TTC549 (cell line): ENCODE measurements around the gene SORBS1.

ENCODE experiments used
- FAIRE-seq: peaks from 2 replicates; lab custom pipeline; 2012; peaks lifted over from hg19 to GRCh38; lab: Jason Lieb, UNC

Gene SORBS1

GRCh38 chr10:95435548-95436279 lies 125.5 kb downstream of the SORBS1 start:
- FAIRE-seq = no peak

DNA sequence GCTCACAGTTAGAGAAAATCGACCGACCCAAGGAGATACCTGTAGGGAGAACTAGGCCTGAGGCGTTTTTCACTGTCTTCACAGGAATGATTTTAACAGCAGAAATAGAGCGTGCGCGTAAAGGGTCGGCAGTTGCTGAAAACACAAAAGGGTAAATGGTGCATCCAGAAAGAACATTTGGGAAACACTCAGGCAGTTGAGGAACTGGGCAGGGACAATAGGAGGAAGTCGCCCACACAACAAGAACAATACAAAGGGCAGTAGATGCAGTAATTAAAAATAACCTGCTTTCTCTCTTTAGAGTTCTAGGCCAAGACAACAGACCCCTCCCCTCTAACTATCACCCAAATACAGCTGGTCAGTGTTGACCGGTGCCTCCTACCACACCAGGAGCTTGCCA lies 126.6 kb downstream of the SORBS1 start:
- FAIRE-seq = no peak

- no peak for FAIRE-seq
These were observed 129.2 kb downstream of the SORBS1 start for GRCh38 chr10:95431900-95432342.

- peak; percentile 5 for FAIRE-seq
These were observed 130.8 kb downstream of the SORBS1 start for GRCh38 chr10:95430231-95430951.

- FAIRE-seq = no peak
These were observed 131.5 kb downstream of the SORBS1 start for GRCh38 chr10:95429639-95430038.

GRCh38 chr10:95428701-95429100 lies 132.5 kb downstream of the SORBS1 start:
- FAIRE-seq = no peak

DNA sequence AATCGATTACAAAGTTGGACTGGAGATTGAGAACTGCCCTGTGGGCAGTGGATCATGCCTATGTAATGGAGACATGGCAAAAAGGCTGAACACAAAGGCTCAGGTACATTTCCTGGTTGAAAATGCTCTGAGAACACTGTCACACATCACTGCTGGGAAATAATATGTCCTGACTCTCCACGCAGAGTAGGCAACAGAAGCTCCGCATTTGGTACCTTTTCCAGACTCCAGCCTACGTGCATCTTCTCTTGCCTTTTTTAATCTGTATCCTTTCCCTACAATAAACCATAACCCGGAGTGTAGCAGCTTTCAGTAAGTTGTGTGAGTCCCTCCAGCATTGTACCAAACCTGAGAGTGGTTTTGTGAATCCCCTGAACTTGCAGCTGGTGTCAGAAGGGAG lies 134.7 kb downstream of the SORBS1 start:
- no peak for FAIRE-seq

GRCh38 chr10:95425592-95426465 lies 135.3 kb downstream of the SORBS1 start:
- no peak for FAIRE-seq

DNA sequence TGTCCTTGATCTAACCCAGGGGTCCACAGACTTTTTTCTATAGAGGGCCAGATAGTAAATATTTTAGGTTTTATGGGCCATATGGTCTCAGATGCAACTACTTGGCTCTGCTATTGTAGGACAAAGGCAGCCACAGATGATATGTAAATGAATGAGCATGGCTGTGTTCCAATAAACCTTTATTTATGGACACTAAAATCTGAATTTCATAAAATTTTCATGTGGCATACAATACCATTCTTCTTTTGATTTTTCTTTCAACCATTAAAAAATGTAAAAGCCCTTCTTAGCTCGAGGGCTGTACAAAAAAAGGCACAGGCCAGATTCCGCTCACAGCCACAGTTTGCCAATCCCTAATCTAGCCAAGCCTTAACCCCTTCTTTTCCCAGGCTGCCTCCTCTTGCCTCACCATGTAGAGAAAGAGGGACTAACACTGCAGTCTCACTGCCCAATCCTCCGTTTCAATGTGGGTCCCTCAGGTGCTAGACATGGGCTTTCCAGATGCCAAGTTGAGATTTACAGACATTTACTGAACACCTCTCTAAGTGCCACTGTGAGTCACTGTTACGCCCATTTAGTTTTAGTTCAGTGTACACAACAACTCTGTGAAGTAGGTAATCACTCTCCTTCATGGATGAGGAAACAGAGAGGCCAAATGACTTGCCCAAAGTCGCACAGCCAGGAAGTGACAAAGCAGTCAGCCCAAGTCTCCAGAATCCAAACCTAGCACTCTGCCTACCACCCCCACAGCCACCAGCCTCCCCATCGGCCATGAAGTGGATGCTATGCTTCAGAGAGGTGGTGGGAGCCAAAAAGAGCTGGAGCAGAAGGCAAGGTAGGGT lies 137.8 kb downstream of the SORBS1 start:
- no peak for FAIRE-seq

- no peak for FAIRE-seq
These were observed 138.9 kb downstream of the SORBS1 start for GRCh38 chr10:95422233-95422632.

DNA sequence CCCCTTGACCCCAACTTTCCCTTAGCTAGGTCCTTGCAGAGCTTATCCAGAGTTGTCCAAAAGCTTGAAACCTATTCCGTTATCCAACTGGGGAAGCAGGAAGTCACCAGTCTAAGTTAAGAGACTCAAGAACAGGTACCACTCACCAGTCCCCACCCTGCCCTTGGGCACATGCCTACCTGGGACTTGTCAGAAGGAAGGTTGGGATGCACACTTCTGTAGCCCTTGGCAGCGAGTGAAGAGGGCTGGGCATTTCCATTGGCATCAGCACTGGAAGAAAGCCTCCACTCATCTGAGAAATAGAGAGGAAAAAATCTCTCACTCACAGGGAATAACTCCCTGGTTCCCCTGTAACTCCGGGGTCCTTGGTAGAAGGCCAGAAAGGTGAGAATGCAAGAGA lies 139.4 kb downstream of the SORBS1 start:
- FAIRE-seq = no peak

DNA sequence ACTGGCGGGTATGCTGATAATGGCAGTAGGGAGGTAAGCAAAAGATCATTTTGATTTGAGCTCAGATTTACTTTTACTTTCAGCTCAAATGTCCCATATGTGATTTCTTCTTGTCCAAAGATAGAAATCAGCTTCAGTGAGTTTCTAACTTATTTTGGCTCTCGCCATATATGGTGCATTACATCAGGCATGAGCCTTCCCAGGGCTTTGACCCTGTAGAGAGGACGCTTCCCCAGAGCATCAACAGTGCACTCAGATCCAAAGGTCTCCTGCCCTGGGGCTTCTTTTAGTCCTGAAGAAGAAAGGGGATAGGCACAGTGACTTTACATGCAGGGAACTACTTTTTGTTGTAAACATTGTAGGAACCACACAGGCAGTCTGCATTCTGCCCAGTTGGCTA lies 141.8 kb downstream of the SORBS1 start:
- FAIRE-seq = no peak

- FAIRE-seq = no peak
These were observed 144.2 kb downstream of the SORBS1 start for GRCh38 chr10:95416973-95417372.

- FAIRE-seq = no peak
These were observed 144.9 kb downstream of the SORBS1 start for GRCh38 chr10:95416270-95416669.

DNA sequence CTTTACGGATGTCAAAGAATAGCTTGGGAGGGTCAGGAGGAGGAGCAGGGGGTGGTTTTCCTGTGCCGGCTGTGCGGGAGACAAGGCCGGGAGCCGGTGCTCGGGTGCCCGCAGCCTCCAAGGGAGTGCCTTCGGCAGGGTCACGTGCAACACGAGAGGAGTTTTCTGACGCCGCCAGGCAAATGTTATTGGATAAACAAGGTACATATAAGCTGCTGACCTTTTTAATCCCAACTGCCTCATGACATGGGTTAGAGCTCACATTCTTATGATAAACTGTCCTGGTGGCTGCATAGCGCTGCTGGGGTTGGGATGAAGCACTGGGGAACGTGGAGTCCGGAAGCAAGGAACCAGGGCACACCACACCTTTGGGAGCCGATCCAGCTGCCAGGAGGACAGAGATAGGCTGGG lies 145.5 kb downstream of the SORBS1 start:
- no peak for FAIRE-seq

GRCh38 chr10:95414844-95415485 lies 146.2 kb downstream of the SORBS1 start:
- FAIRE-seq = no peak

- no peak for FAIRE-seq
These were observed 146.9 kb downstream of the SORBS1 start for GRCh38 chr10:95414016-95414830.

DNA sequence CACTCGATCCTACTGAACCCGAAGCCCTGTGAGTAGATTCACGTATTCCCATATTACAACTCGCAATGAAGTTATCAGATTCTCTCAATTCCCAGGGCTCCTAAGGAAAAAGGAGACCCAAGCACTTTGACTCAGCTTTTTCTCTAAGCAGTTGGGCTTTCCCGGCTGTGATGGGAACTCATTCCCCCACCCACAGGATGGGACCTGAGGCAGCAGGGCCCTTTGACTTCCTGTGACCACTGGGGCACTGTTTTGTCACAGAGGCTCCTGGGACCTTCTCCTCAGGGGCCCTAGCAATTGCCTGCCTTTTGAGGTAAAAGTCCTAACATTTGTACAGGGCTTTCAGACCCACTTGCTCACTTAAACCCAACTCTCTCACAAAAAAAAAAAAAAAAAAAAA lies 147.6 kb downstream of the SORBS1 start:
- FAIRE-seq = no peak

- no peak for FAIRE-seq
These were observed 149.5 kb downstream of the SORBS1 start for GRCh38 chr10:95411635-95412034.
